ENCODE results near the gene GGTLC2.
"Not testable (repeated sequence)": the region's sequence is repeated elsewhere in the genome, so short reads cannot be mapped to it uniquely, and the experiment has no call there.

- TF ChIP-seq POLR2A (IDR thresholded peaks at IDR 0.05; ENCODE audit: low read length); GATA1 (IDR thresholded peaks at IDR 0.05; ENCODE audit: low read depth, low read length): not testable (repeated sequence)
These were observed 7.2 kb downstream of the GGTLC2 start for GRCh38 chr22:22651593-22651992.

Measured in erythroblast (primary cell).